IMR-90 (cell line): ENCODE measurements around the gene PLXDC2. TPM values are rescaled to one million over a fixed set of nuclear protein-coding genes. Genes with fewer than 3 reads are reported as not detected.

ENCODE experiments used
- ATAC-seq: fragments of 200-7000 bp; cut with Tn5 transposase; 2 replicates; pipeline ENCODE4 v1.9.1; 2020; ENCODE audit warnings: low read depth, mild to moderate bottlenecking, moderate library complexity
- BruUV-seq: library from RNA; stranded (reverse); fragments of 400-500 nt; replicated peaks from 2 replicates; lab custom pipeline; 2021; lab: Mats Ljungman, UMichigan
- CTCF ChIA-PET: fragments of 300-600 bp; formaldehyde crosslinking; extraction: SDS; loops from one replicate; lab custom pipeline; 2021; ENCODE audit warnings: antibody characterized with exemption; lab: Yijun Ruan, JAX
- POLR2A ChIA-PET: fragments of 300-600 bp; sonication (Branson Sonifier 250); formaldehyde crosslinking; loops from one replicate; lab custom pipeline; 2022; ENCODE audit warnings: antibody characterized with exemption; ENCODE audit not compliant: unreplicated experiment; lab: Charles Lee
- DNase-seq: peaks from one replicate; pipeline ENCODE4 v3.0.0; 2013
- H2AFZ ChIP-seq: replicated peaks from 2 replicates; pipeline ENCODE3; 2013; ENCODE audit warnings: low read length, mild to moderate bottlenecking; ENCODE audit not compliant: poor library complexity
- H2AK5ac ChIP-seq: 2 replicates; pipeline ENCODE4 v1.6.1; 2013; ENCODE audit warnings: low read depth, low read length, inconsistent platforms
- H2AK9ac ChIP-seq: replicated peaks from 2 replicates; pipeline ENCODE3; 2013; ENCODE audit warnings: mild to moderate bottlenecking, low read depth, low read length, moderate library complexity; ENCODE audit not compliant: poor library complexity
- H2BK120ac ChIP-seq: 2 replicates; pipeline ENCODE4 v1.6.1; 2013; ENCODE audit warnings: low read depth, low read length, inconsistent platforms
- H2BK15ac ChIP-seq: 3 replicates; pipeline ENCODE4 v1.6.1; 2013; ENCODE audit warnings: low read depth, low read length, inconsistent platforms
- H2BK20ac ChIP-seq: 2 replicates; pipeline ENCODE4 v1.6.1; 2013; ENCODE audit warnings: low read depth, mild to moderate bottlenecking, inconsistent platforms, low read length, moderate library complexity
- H2BK5ac ChIP-seq: 2 replicates; pipeline ENCODE4 v1.6.1; 2013; ENCODE audit warnings: mild to moderate bottlenecking, low read depth, low read length, inconsistent platforms; ENCODE audit not compliant: poor library complexity, severe bottlenecking
- H3K14ac ChIP-seq: replicated peaks from 2 replicates; pipeline ENCODE4 v1.6.1; 2013; ENCODE audit warnings: low read depth, low read length, inconsistent platforms
- H3K18ac ChIP-seq: 2 replicates; pipeline ENCODE4 v1.6.1; 2013; ENCODE audit warnings: low read depth, low read length, control low read depth
- H3K23ac ChIP-seq: 2 replicates; pipeline ENCODE4 v1.6.1; 2013; ENCODE audit warnings: low read depth, low read length, inconsistent platforms
- H3K27ac ChIP-seq: 2 replicates; pipeline ENCODE4 v1.5.1; 2013; ENCODE audit warnings: mild to moderate bottlenecking, control low read depth, low read length; ENCODE audit not compliant: insufficient read depth
- H3K27me3 ChIP-seq: 2 replicates; pipeline ENCODE4 v1.6.1; 2013; ENCODE audit warnings: low read length; ENCODE audit not compliant: control insufficient read depth, insufficient read depth
- H3K36me3 ChIP-seq: 2 replicates; pipeline ENCODE4 v1.6.1; 2013; ENCODE audit warnings: low read length, mixed read lengths; ENCODE audit not compliant: control insufficient read depth, insufficient read depth
- H3K4ac ChIP-seq: 2 replicates; pipeline ENCODE4 v1.6.1; 2013; ENCODE audit warnings: low read depth, low read length, inconsistent platforms
- H3K4me1 ChIP-seq: 2 replicates; pipeline ENCODE4 v1.6.1; 2013; ENCODE audit warnings: low read length, mixed read lengths; ENCODE audit not compliant: control insufficient read depth, insufficient read depth
- H3K4me2 ChIP-seq: 2 replicates; pipeline ENCODE4 v1.6.1; 2013; ENCODE audit warnings: low read depth, mild to moderate bottlenecking, control low read depth, low read length, moderate library complexity
- H3K4me3 ChIP-seq: 2 replicates; pipeline ENCODE4 v1.5.1; 2013; ENCODE audit warnings: low read depth, mild to moderate bottlenecking, control low read depth, low read length, moderate library complexity; ENCODE audit not compliant: insufficient read depth
- H3K56ac ChIP-seq: 2 replicates; pipeline ENCODE4 v1.6.1; 2013; ENCODE audit warnings: low read length, inconsistent platforms; ENCODE audit not compliant: insufficient read depth; ENCODE audit errors: extremely low read depth
- H3K79me1 ChIP-seq, 2 experiments: 2 replicates each; pipeline ENCODE4 v1.6.1; 2013; ENCODE audit warnings: low read length in 2 of 2, inconsistent platforms in 1 of 2, low read depth in 1 of 2
- H3K9ac ChIP-seq: 2 replicates; pipeline ENCODE4 v1.6.1; 2013; ENCODE audit warnings: low read depth, low read length, control low read depth
- H3K9me1 ChIP-seq: 2 replicates; pipeline ENCODE4 v1.6.1; 2013; ENCODE audit warnings: low read length, inconsistent platforms; ENCODE audit not compliant: insufficient read depth
- H3K9me3 ChIP-seq: 2 replicates; pipeline ENCODE4 v1.6.1; 2013; ENCODE audit warnings: low read length; ENCODE audit not compliant: control insufficient read depth, insufficient read depth
- H4K20me1 ChIP-seq: 2 replicates; pipeline ENCODE4 v1.6.1; 2013; ENCODE audit warnings: low read length, inconsistent platforms; ENCODE audit not compliant: insufficient read depth
- H4K5ac ChIP-seq: 2 replicates; pipeline ENCODE4 v1.6.1; 2013; ENCODE audit warnings: mild to moderate bottlenecking, low read depth, low read length, control low read depth
- H4K8ac ChIP-seq, 2 experiments: 2 replicates each; pipeline ENCODE4 v1.6.1; 2013; ENCODE audit warnings: low read depth in 2 of 2, low read length in 2 of 2, control low read depth in 1 of 2, inconsistent platforms in 1 of 2
- H4K91ac ChIP-seq: 2 replicates; pipeline ENCODE4 v1.6.1; 2013; ENCODE audit warnings: low read depth, low read length, inconsistent platforms; ENCODE audit not compliant: insufficient read depth
- CHD1 ChIP-seq: IDR thresholded peaks from 2 replicates; pipeline ENCODE4 v1.6.1; 2012; ENCODE audit warnings: low read depth, low read length, improper control_type of control experiment
- FOS ChIP-seq: fragments of 150-350 bp; IDR thresholded peaks from 2 replicates; pipeline ENCODE4 v1.6.1; 2016; ENCODE audit warnings: low read depth, low read length
- MAFK ChIP-seq: IDR thresholded peaks from 2 replicates; pipeline ENCODE4 v1.6.1; 2012; ENCODE audit warnings: low read depth, low read length, improper control_type of control experiment
- MAZ ChIP-seq: IDR thresholded peaks from 2 replicates; pipeline ENCODE4 v1.6.1; 2012; ENCODE audit warnings: low read depth, mild to moderate bottlenecking, low read length, improper control_type of control experiment, moderate library complexity, borderline replicate concordance
- MXI1 ChIP-seq: IDR thresholded peaks from 2 replicates; pipeline ENCODE4 v1.6.1; 2012; ENCODE audit warnings: low read depth, mild to moderate bottlenecking, low read length, moderate library complexity, borderline replicate concordance
- NFE2L2 ChIP-seq: fragments of 150-350 bp; IDR thresholded peaks from 2 replicates; pipeline ENCODE4 v1.6.1; 2016; ENCODE audit warnings: low read depth, mild to moderate bottlenecking, low read length
- POLR2A ChIP-seq: IDR thresholded peaks from 2 replicates; pipeline ENCODE4 v1.6.1; 2012; ENCODE audit warnings: mild to moderate bottlenecking, low read depth, low read length
- RAD21 ChIP-seq: IDR thresholded peaks from 2 replicates; pipeline ENCODE4 v1.6.1; 2012; ENCODE audit warnings: low read length, improper control_type of control experiment
- RCOR1 ChIP-seq: IDR thresholded peaks from 2 replicates; pipeline ENCODE4 v1.6.1; 2012; ENCODE audit warnings: mild to moderate bottlenecking, low read length, improper control_type of control experiment; ENCODE audit not compliant: insufficient replicate concordance
- RFX5 ChIP-seq: IDR thresholded peaks from 2 replicates; pipeline ENCODE4 v1.8.0; 2012; ENCODE audit warnings: low read depth, mild to moderate bottlenecking, low read length, moderate library complexity
- SMC3 ChIP-seq: fragments of 150-350 bp; IDR thresholded peaks from 2 replicates; pipeline ENCODE4 v1.6.1; 2016; ENCODE audit warnings: low read depth, mild to moderate bottlenecking, antibody characterized with exemption, low read length, moderate library complexity
- WGBS, 2 experiments: methylation state at CpG; one replicate each; pipeline versions ENCODE4 v1.1.5 to v1.1.7; 2013; ENCODE audit warnings: missing lambda C conversion rate in 2 of 2; ENCODE audit not compliant: insufficient read length in 1 of 2; ENCODE audit errors: extremely low coverage in 2 of 2; 5-methylcytosine and 5-hydroxymethylcytosine counted together
- dilution Hi-C: fragments of 300-500 bp; cut with HindIII; formaldehyde crosslinking; loops from one replicate; pipeline ENCODE4 v1.14.3; 2018; ENCODE audit warnings: low sequenced_read_pairs; ENCODE audit not compliant: unreplicated experiment
- in situ Hi-C: fragments of 300-500 bp; cut with MboI; formaldehyde crosslinking; loops from 3 replicates; pipeline ENCODE4 v1.14.3; 2019; ENCODE audit warnings: low sequenced_read_pairs, inconsistent platforms, mixed read lengths
- intact Hi-C: fragments of 100-400 bp; cut with micrococcal nuclease; formaldehyde crosslinking; loops from 2 replicates; pipeline ENCODE4 v1.10.0; 2022
- polyA plus RNA-seq, 3 experiments: library from polyadenylated mRNA; depleted of rRNA; stranded (reverse); fragments of >200 nt; gene quantifications; 2 replicates each; pipeline ENCODE4 v1.2.3, GENCODE V29; 2012; ENCODE audit warnings: low replicate concordance in 1 of 3
- total RNA-seq: library from RNA; depleted of rRNA; stranded (reverse); fragments of >200 nt; gene quantifications from 2 replicates; pipeline ENCODE4 v1.2.3, GENCODE V29; 2012
- TF ChIP-seq, protein P1 (sequence below): fragments of 150-350 bp; IDR thresholded peaks from 2 replicates; pipeline ENCODE4 v1.6.1; 2016; ENCODE audit warnings: low read depth, mild to moderate bottlenecking, low read length, moderate library complexity, borderline replicate concordance

The PLXDC2 gene
- total and polyA plus RNA-seq, 2 of the 4 experiments (the other 2 are of a cell fraction), result 3.2 to 6.1 TPM

DNA sequence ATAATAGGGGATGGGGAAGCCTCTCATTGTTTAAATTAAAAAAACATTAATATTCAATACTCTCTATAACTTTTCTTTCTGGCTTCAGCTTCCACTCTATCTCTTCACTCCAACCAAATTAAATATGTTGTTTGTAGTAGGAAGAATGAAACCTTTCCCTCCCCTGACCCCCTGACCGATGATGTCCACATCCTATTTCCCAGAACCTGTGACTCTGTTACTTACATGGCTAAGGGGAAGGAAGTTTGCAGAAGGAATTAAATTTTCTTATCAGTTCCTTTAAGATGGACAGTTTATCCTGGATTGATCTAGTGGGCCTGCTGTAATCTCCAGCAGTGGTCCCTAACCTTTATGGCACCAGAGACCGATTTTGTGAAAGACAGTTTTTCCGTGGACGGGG, 130.0 kb downstream of the PLXDC2 start:
- Histone ChIP-seq H3K27ac (no peak overlapping the region), H3K4me1 (no peaks in the 10 kb centered on the region), H3K18ac (no peak overlapping the region), H2AFZ (no peak overlapping the region), H3K23ac (no peak overlapping the region), H2AK9ac (no peak overlapping the region), H2BK5ac (no peak overlapping the region), H3K9me1 (0 out of 2 replicates have a peak, but pooled peaks cover 1% of the 10 kb centered on the region), H3K14ac (no peak overlapping the region), H2AK5ac (no peak overlapping the region), H4K8ac (no peak overlapping the region), H2BK120ac (no peak overlapping the region), H4K20me1 (no peaks in the 10 kb centered on the region), H3K4ac (no peak overlapping the region), H3K4me3 (no peak overlapping the region), H4K5ac (no peak overlapping the region), H3K27me3 (no peaks in the 10 kb centered on the region), H2BK20ac (no peak overlapping the region), H3K9me3 (no peaks in the 10 kb centered on the region), H2BK15ac (no peak overlapping the region), H3K9ac (no peak overlapping the region), H3K4me2 (no peak overlapping the region), H3K36me3 (no peaks in the 10 kb centered on the region), H3K56ac (no peak overlapping the region), H4K91ac (no peak overlapping the region), H3K79me1 (no peaks in the 10 kb centered on the region; a peak in 1 of 4 replicates)
- BruUV-seq, result no TSS peak
- intact Hi-C loops, result no loop called here
- dilution Hi-C loops, result no loop called here
- POLR2A ChIA-PET, result no interaction called here
- no peak for ATAC-seq
- in situ Hi-C loops, result no loop called here
- CTCF ChIA-PET, result no interaction called here
- DNase-seq, result no peak
- no peak for TF ChIP-seq MAFK
- no peak for TF ChIP-seq NFE2L2
- TF ChIP-seq RFX5, result no peak
- no peak for TF ChIP-seq FOS
- TF ChIP-seq, protein P1, sequence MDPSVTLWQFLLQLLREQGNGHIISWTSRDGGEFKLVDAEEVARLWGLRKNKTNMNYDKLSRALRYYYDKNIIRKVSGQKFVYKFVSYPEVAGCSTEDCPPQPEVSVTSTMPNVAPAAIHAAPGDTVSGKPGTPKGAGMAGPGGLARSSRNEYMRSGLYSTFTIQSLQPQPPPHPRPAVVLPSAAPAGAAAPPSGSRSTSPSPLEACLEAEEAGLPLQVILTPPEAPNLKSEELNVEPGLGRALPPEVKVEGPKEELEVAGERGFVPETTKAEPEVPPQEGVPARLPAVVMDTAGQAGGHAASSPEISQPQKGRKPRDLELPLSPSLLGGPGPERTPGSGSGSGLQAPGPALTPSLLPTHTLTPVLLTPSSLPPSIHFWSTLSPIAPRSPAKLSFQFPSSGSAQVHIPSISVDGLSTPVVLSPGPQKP, result no peak
- TF ChIP-seq POLR2A, result no peak
- no peak for TF ChIP-seq MAZ
- TF ChIP-seq RCOR1, result no peak
- TF ChIP-seq CHD1, result no peak
- no peak for TF ChIP-seq RAD21
- no peak for TF ChIP-seq MXI1
- no peak for TF ChIP-seq SMC3
- WGBS, 2 experiments, result no CpG with 5 or more reads among the region's 4 CpGs
